ENCODE data around the gene PPM1E.

The PPM1E gene

GRCh38 chr17:58755577-58756245 lies at the start of gene PPM1E:
PPM1E (plus strand) TSS chr17:58755854.
- H3K4me3 ChIP-seq (ENCODE audit: low read depth, low read length), result peak within 1 kb of the TSS; percentile 88
- peaks cover 6% of the 10 kb centered on the region; the same call in 1 of the 2 replicates for H3K4me1 ChIP-seq (ENCODE audit: control insufficient read depth, insufficient read depth, low read length)
- 0 out of 2 replicates have a peak within 1 kb of the TSS, but pooled peaks have one; percentile 13 for H3K9ac ChIP-seq (ENCODE audit: low read depth, low read length)
- H3K9me3 ChIP-seq (ENCODE audit: control insufficient read depth, insufficient read depth, low read length), result no peaks in the 10 kb centered on the region
- H3K27me3 ChIP-seq (ENCODE audit: control insufficient read depth, insufficient read depth, low read length), result peaks cover 20% of the 10 kb centered on the region
- peak within 1 kb of the TSS; percentile 22 for H3K27ac ChIP-seq (ENCODE audit: low read depth, low read length)
- H3K36me3 ChIP-seq (ENCODE audit: control insufficient read depth, insufficient read depth, low read length), result no peaks in the 10 kb centered on the region

GRCh38 chr17:58706351-58707140 lies 49.1 kb upstream of the PPM1E start:
- no peaks in the 10 kb centered on the region for H3K4me1 ChIP-seq (ENCODE audit: control insufficient read depth, insufficient read depth, low read length)
- H3K4me3 ChIP-seq (ENCODE audit: low read depth, low read length), result no peak overlapping the region
- no peaks in the 10 kb centered on the region for H3K27me3 ChIP-seq (ENCODE audit: control insufficient read depth, insufficient read depth, low read length)
- H3K9me3 ChIP-seq (ENCODE audit: control insufficient read depth, insufficient read depth, low read length), result no peaks in the 10 kb centered on the region
- H3K36me3 ChIP-seq (ENCODE audit: control insufficient read depth, insufficient read depth, low read length), result no peaks in the 10 kb centered on the region; the same call in 1 of the 2 replicates
- no peak overlapping the region for H3K27ac ChIP-seq (ENCODE audit: low read depth, low read length)
- H3K9ac ChIP-seq (ENCODE audit: low read depth, low read length), result no peak overlapping the region

- H3K4me1 ChIP-seq (ENCODE audit: control insufficient read depth, insufficient read depth, low read length), result no peaks in the 10 kb centered on the region
- no peak overlapping the region for H3K4me3 ChIP-seq (ENCODE audit: low read depth, low read length)
- H3K27me3 ChIP-seq (ENCODE audit: control insufficient read depth, insufficient read depth, low read length), result no peaks in the 10 kb centered on the region
- H3K9me3 ChIP-seq (ENCODE audit: control insufficient read depth, insufficient read depth, low read length), result no peaks in the 10 kb centered on the region
- H3K36me3 ChIP-seq (ENCODE audit: control insufficient read depth, insufficient read depth, low read length), result no peaks in the 10 kb centered on the region; the same call in 1 of the 2 replicates
- H3K9ac ChIP-seq (ENCODE audit: low read depth, low read length), result no peak overlapping the region
- no peak overlapping the region for H3K27ac ChIP-seq (ENCODE audit: low read depth, low read length)
Measured at GRCh38 chr17:58710948-58711552, 44.6 kb upstream of the PPM1E start.

GRCh38 chr17:58722274-58722673 lies 33.4 kb upstream of the PPM1E start:
- H3K4me3 ChIP-seq (ENCODE audit: low read depth, low read length), result no peak overlapping the region
- no peak overlapping the region for H3K9ac ChIP-seq (ENCODE audit: low read depth, low read length)
- no peaks in the 10 kb centered on the region for H3K9me3 ChIP-seq (ENCODE audit: control insufficient read depth, insufficient read depth, low read length)
- no peaks in the 10 kb centered on the region for H3K36me3 ChIP-seq (ENCODE audit: control insufficient read depth, insufficient read depth, low read length)
- H3K27me3 ChIP-seq (ENCODE audit: control insufficient read depth, insufficient read depth, low read length), result no peaks in the 10 kb centered on the region
- no peaks in the 10 kb centered on the region for H3K4me1 ChIP-seq (ENCODE audit: control insufficient read depth, insufficient read depth, low read length)
- no peak overlapping the region for H3K27ac ChIP-seq (ENCODE audit: low read depth, low read length)

GRCh38 chr17:58722696-58723095 lies 33.0 kb upstream of the PPM1E start:
- no peak overlapping the region for H3K9ac ChIP-seq (ENCODE audit: low read depth, low read length)
- H3K27ac ChIP-seq (ENCODE audit: low read depth, low read length), result no peak overlapping the region
- no peaks in the 10 kb centered on the region for H3K9me3 ChIP-seq (ENCODE audit: control insufficient read depth, insufficient read depth, low read length)
- H3K4me1 ChIP-seq (ENCODE audit: control insufficient read depth, insufficient read depth, low read length), result no peaks in the 10 kb centered on the region
- no peaks in the 10 kb centered on the region for H3K36me3 ChIP-seq (ENCODE audit: control insufficient read depth, insufficient read depth, low read length)
- H3K4me3 ChIP-seq (ENCODE audit: low read depth, low read length), result no peak overlapping the region
- no peaks in the 10 kb centered on the region for H3K27me3 ChIP-seq (ENCODE audit: control insufficient read depth, insufficient read depth, low read length)

GRCh38 chr17:58728798-58729197 lies 26.9 kb upstream of the PPM1E start:
- Histone ChIP-seq H3K27ac (ENCODE audit: low read depth, low read length) (no peak overlapping the region), H3K4me3 (ENCODE audit: low read depth, low read length) (no peak overlapping the region), H3K36me3 (ENCODE audit: control insufficient read depth, insufficient read depth, low read length) (no peaks in the 10 kb centered on the region), H3K4me1 (ENCODE audit: control insufficient read depth, insufficient read depth, low read length) (no peaks in the 10 kb centered on the region), H3K27me3 (ENCODE audit: control insufficient read depth, insufficient read depth, low read length) (no peaks in the 10 kb centered on the region), H3K9ac (ENCODE audit: low read depth, low read length) (no peak overlapping the region), H3K9me3 (ENCODE audit: control insufficient read depth, insufficient read depth, low read length) (no peaks in the 10 kb centered on the region)

- Histone ChIP-seq H3K4me3 (ENCODE audit: low read depth, low read length) (no peak overlapping the region), H3K9me3 (ENCODE audit: control insufficient read depth, insufficient read depth, low read length) (no peaks in the 10 kb centered on the region), H3K27ac (ENCODE audit: low read depth, low read length) (no peak overlapping the region), H3K9ac (ENCODE audit: low read depth, low read length) (no peak overlapping the region), H3K27me3 (ENCODE audit: control insufficient read depth, insufficient read depth, low read length) (no peaks in the 10 kb centered on the region), H3K4me1 (ENCODE audit: control insufficient read depth, insufficient read depth, low read length) (no peaks in the 10 kb centered on the region), H3K36me3 (ENCODE audit: control insufficient read depth, insufficient read depth, low read length) (no peaks in the 10 kb centered on the region)
Measured at GRCh38 chr17:58730937-58731336, 24.7 kb upstream of the PPM1E start.

- Histone ChIP-seq H3K27ac (ENCODE audit: low read depth, low read length) (no peak overlapping the region), H3K9me3 (ENCODE audit: control insufficient read depth, insufficient read depth, low read length) (no peaks in the 10 kb centered on the region), H3K4me3 (ENCODE audit: low read depth, low read length) (no peak overlapping the region), H3K9ac (ENCODE audit: low read depth, low read length) (no peak overlapping the region), H3K36me3 (ENCODE audit: control insufficient read depth, insufficient read depth, low read length) (no peaks in the 10 kb centered on the region), H3K27me3 (ENCODE audit: control insufficient read depth, insufficient read depth, low read length) (no peaks in the 10 kb centered on the region), H3K4me1 (ENCODE audit: control insufficient read depth, insufficient read depth, low read length) (no peaks in the 10 kb centered on the region)
Measured at GRCh38 chr17:58734040-58734439, 21.6 kb upstream of the PPM1E start.

GRCh38 chr17:58734811-58735210 lies 20.8 kb upstream of the PPM1E start:
- H3K27me3 ChIP-seq (ENCODE audit: control insufficient read depth, insufficient read depth, low read length), result no peaks in the 10 kb centered on the region
- no peak overlapping the region for H3K27ac ChIP-seq (ENCODE audit: low read depth, low read length)
- no peaks in the 10 kb centered on the region for H3K36me3 ChIP-seq (ENCODE audit: control insufficient read depth, insufficient read depth, low read length)
- no peaks in the 10 kb centered on the region for H3K9me3 ChIP-seq (ENCODE audit: control insufficient read depth, insufficient read depth, low read length)
- no peak overlapping the region for H3K9ac ChIP-seq (ENCODE audit: low read depth, low read length)
- H3K4me1 ChIP-seq (ENCODE audit: control insufficient read depth, insufficient read depth, low read length), result no peaks in the 10 kb centered on the region
- H3K4me3 ChIP-seq (ENCODE audit: low read depth, low read length), result no peak overlapping the region

- no peaks in the 10 kb centered on the region for H3K4me1 ChIP-seq (ENCODE audit: control insufficient read depth, insufficient read depth, low read length)
- H3K27ac ChIP-seq (ENCODE audit: low read depth, low read length), result no peak overlapping the region
- H3K9ac ChIP-seq (ENCODE audit: low read depth, low read length), result no peak overlapping the region
- H3K9me3 ChIP-seq (ENCODE audit: control insufficient read depth, insufficient read depth, low read length), result no peaks in the 10 kb centered on the region
- H3K27me3 ChIP-seq (ENCODE audit: control insufficient read depth, insufficient read depth, low read length), result no peaks in the 10 kb centered on the region
- no peaks in the 10 kb centered on the region for H3K36me3 ChIP-seq (ENCODE audit: control insufficient read depth, insufficient read depth, low read length)
- no peak overlapping the region for H3K4me3 ChIP-seq (ENCODE audit: low read depth, low read length)
Measured at GRCh38 chr17:58741121-58741625, 14.5 kb upstream of the PPM1E start.

- H3K4me3 ChIP-seq (ENCODE audit: low read depth, low read length), result no peak overlapping the region
- H3K27ac ChIP-seq (ENCODE audit: low read depth, low read length), result no peak overlapping the region
- no peaks in the 10 kb centered on the region for H3K27me3 ChIP-seq (ENCODE audit: control insufficient read depth, insufficient read depth, low read length)
- no peaks in the 10 kb centered on the region for H3K9me3 ChIP-seq (ENCODE audit: control insufficient read depth, insufficient read depth, low read length)
- H3K9ac ChIP-seq (ENCODE audit: low read depth, low read length), result no peak overlapping the region
- no peaks in the 10 kb centered on the region for H3K4me1 ChIP-seq (ENCODE audit: control insufficient read depth, insufficient read depth, low read length)
- H3K36me3 ChIP-seq (ENCODE audit: control insufficient read depth, insufficient read depth, low read length), result no peaks in the 10 kb centered on the region
Measured at GRCh38 chr17:58747674-58748073, 8.0 kb upstream of the PPM1E start.
